B cell (primary cell): ENCODE measurements around the gene STPG3.

Experiments used
- EZH2 ChIP-seq: IDR thresholded peaks from 2 replicates; pipeline ENCODE4 v1.6.1; 2012; ENCODE audit warnings: borderline replicate concordance, low read depth, mild to moderate bottlenecking, moderate library complexity, low read length; ENCODE audit not compliant: insufficient read depth, poor library complexity, severe bottlenecking
- TF ChIP-seq, protein P1 (sequence below): fragments of 200-600 bp; IDR thresholded peaks from one replicate; pipeline ENCODE4 v1.8.0; 2022; ENCODE audit warnings: antibody characterized with exemption, mild to moderate bottlenecking

DNA sequence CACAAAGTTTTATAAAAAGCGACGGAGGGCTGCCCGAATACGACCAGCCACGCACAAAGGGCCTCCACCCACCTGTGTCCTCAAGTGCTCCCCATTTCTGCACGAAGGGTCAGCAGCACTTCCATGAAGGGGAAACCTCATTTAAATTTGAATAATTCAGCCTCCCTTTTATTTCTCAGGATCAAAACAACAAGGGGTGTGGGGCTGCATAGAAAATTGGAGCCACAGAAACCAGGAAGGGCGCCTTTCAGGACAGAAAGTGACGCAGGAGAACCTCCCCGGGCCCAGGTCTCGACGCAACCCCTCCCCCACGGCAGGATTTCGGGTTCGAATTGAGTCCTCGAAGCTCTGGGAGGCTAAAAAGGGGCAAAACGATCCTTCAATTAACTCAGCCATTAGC lies 48.9 kb downstream of the STPG3 start:
- TF ChIP-seq, protein P1, sequence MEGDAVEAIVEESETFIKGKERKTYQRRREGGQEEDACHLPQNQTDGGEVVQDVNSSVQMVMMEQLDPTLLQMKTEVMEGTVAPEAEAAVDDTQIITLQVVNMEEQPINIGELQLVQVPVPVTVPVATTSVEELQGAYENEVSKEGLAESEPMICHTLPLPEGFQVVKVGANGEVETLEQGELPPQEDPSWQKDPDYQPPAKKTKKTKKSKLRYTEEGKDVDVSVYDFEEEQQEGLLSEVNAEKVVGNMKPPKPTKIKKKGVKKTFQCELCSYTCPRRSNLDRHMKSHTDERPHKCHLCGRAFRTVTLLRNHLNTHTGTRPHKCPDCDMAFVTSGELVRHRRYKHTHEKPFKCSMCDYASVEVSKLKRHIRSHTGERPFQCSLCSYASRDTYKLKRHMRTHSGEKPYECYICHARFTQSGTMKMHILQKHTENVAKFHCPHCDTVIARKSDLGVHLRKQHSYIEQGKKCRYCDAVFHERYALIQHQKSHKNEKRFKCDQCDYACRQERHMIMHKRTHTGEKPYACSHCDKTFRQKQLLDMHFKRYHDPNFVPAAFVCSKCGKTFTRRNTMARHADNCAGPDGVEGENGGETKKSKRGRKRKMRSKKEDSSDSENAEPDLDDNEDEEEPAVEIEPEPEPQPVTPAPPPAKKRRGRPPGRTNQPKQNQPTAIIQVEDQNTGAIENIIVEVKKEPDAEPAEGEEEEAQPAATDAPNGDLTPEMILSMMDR: no peak
- TF ChIP-seq EZH2: no peak
